Neural cell (in vitro differentiated cells): ENCODE results near the gene TTC32. TPM values are rescaled to one million over a fixed set of nuclear protein-coding genes. Genes with fewer than 3 reads are reported as not detected.
"Not testable (repeated sequence)": the region's sequence is repeated elsewhere in the genome, so short reads cannot be mapped to it uniquely, and the experiment has no call there.

Experiments
- H2AFZ ChIP-seq: fragments of 200-600, 300-800 bp; sonication (generic), shearing (Covaris generic); 2 replicates; pipeline ENCODE4 v1.6.0; 2014; ENCODE audit warnings: low read depth, mild to moderate bottlenecking, antibody characterized with exemption, low read length, moderate library complexity
- H3F3A ChIP-seq: fragments of 200-600 bp; shearing (Covaris generic); 2 replicates; pipeline ENCODE4 v1.6.1; 2016; ENCODE audit warnings: mild to moderate bottlenecking, moderate library complexity, mixed read lengths, antibody characterized with exemption, low read length; ENCODE audit not compliant: insufficient read depth, poor library complexity, severe bottlenecking
- H3K27ac ChIP-seq: fragments of 200-600, 300-800 bp; sonication (generic), shearing (Covaris generic); 2 replicates; pipeline ENCODE4 v1.5.1; 2014; ENCODE audit warnings: mild to moderate bottlenecking, low read length, moderate library complexity
- H3K27me3 ChIP-seq: fragments of 300-800, 200-600 bp; sonication (generic), shearing (Covaris generic); 2 replicates; pipeline ENCODE4 v1.6.0; 2014; ENCODE audit warnings: mild to moderate bottlenecking, low read depth, low read length, moderate library complexity; ENCODE audit not compliant: insufficient read depth
- H3K36me3 ChIP-seq: fragments of 300-800, 200-600 bp; sonication (generic), shearing (Covaris generic); 2 replicates; pipeline ENCODE4 v1.5.1; 2014; ENCODE audit warnings: mild to moderate bottlenecking, antibody characterized with exemption, low read length, moderate library complexity; ENCODE audit not compliant: insufficient read depth
- H3K4me2 ChIP-seq: fragments of 300-800, 200-600 bp; sonication (generic), shearing (Covaris generic); 2 replicates; pipeline ENCODE4 v1.6.0; 2014; ENCODE audit warnings: mild to moderate bottlenecking, low read length
- H3K4me3 ChIP-seq: fragments of 300-800, 200-600 bp; sonication (generic), shearing (Covaris generic); 2 replicates; pipeline ENCODE4 v1.5.1; 2014; ENCODE audit warnings: mild to moderate bottlenecking, low read length, moderate library complexity
- H3K79me2 ChIP-seq: fragments of 200-600 bp; shearing (Covaris generic); replicated peaks from 2 replicates; pipeline ENCODE4 v1.6.0; 2014; ENCODE audit warnings: mild to moderate bottlenecking, low read length, moderate library complexity; ENCODE audit not compliant: insufficient read depth
- H3K9ac ChIP-seq: fragments of 300-800, 200-600 bp; sonication (generic), shearing (Covaris generic); 2 replicates; pipeline ENCODE4 v1.6.1; 2016; ENCODE audit warnings: mild to moderate bottlenecking, low read length, mixed read lengths
- H3K9me2 ChIP-seq: fragments of 200-600 bp; shearing (Covaris generic); 2 replicates; pipeline ENCODE4 v1.6.1; 2016; ENCODE audit warnings: mild to moderate bottlenecking, low read length, mixed read lengths; ENCODE audit not compliant: insufficient read depth
- H3K9me3 ChIP-seq: fragments of 200-600, 300-800 bp; sonication (generic), shearing (Covaris generic); 2 replicates; pipeline ENCODE4 v1.6.1; 2016; ENCODE audit warnings: mild to moderate bottlenecking, mixed run types, low read length, moderate library complexity, mixed read lengths
- H4K20me1 ChIP-seq: fragments of 200-600 bp; shearing (Covaris generic); 2 replicates; pipeline ENCODE4 v1.6.1; 2016; ENCODE audit warnings: mild to moderate bottlenecking, mixed run types; ENCODE audit not compliant: insufficient read depth
- CTCF ChIP-seq: fragments of 450-650 bp; IDR thresholded peaks from 2 replicates; pipeline ENCODE4 v1.5.1; 2014; ENCODE audit warnings: antibody characterized with exemption, mild to moderate bottlenecking, moderate library complexity; ENCODE audit not compliant: poor library complexity, severe bottlenecking
- EP300 ChIP-seq: fragments of 450-650 bp; conservative IDR thresholded peaks from 2 replicates; pipeline ENCODE4 v1.6.1; 2014; ENCODE audit warnings: antibody characterized with exemption, mild to moderate bottlenecking, moderate library complexity; ENCODE audit not compliant: poor library complexity, severe bottlenecking
- EZH2 ChIP-seq: fragments of 200-600, 300-800 bp; shearing (Covaris generic), sonication (generic); IDR thresholded peaks from 2 replicates; pipeline ENCODE4 v1.6.1; 2014; ENCODE audit warnings: antibody characterized with exemption, low read length, borderline replicate concordance, mild to moderate bottlenecking; ENCODE audit not compliant: insufficient read depth, poor library complexity, severe bottlenecking
- MXI1 ChIP-seq: fragments of 450-650 bp; conservative IDR thresholded peaks from 2 replicates; pipeline ENCODE4 v1.6.1; 2014; ENCODE audit warnings: antibody characterized with exemption, mild to moderate bottlenecking; ENCODE audit not compliant: poor library complexity, severe bottlenecking
- POLR2AphosphoS5 ChIP-seq: IDR thresholded peaks from 2 replicates; pipeline ENCODE4 v1.6.1; 2012
- RAD21 ChIP-seq: fragments of 450-650 bp; conservative IDR thresholded peaks from 2 replicates; pipeline ENCODE4 v1.6.1; 2014; ENCODE audit warnings: antibody characterized with exemption, mild to moderate bottlenecking, moderate library complexity
- REST ChIP-seq: IDR thresholded peaks from 2 replicates; pipeline ENCODE4 v1.6.1; 2012; ENCODE audit warnings: borderline replicate concordance
- SMC3 ChIP-seq: fragments of 450-650 bp; conservative IDR thresholded peaks from 2 replicates; pipeline ENCODE4 v1.6.1; 2014; ENCODE audit warnings: antibody characterized with exemption, mild to moderate bottlenecking, moderate library complexity; ENCODE audit not compliant: poor library complexity
- TAF1 ChIP-seq: IDR thresholded peaks from 2 replicates; pipeline ENCODE4 v1.6.1; 2012; ENCODE audit warnings: low read depth
- polyA plus RNA-seq: library from polyadenylated mRNA; depleted of rRNA; stranded (reverse); fragments of >200 nt; gene quantifications from 2 replicates; pipeline ENCODE4 v1.2.3, GENCODE V29; 2014

TTC32 gene
- polyA plus RNA-seq, 1 donor from 2014 or later: 106 TPM

- Histone ChIP-seq H3K9me2 (no peaks in the 10 kb centered on the region), H3K9me3 (no peaks in the 10 kb centered on the region)
Observed at GRCh38 chr2:19929226-19929625, 27.4 kb upstream of the TTC32 start.

GRCh38 chr2:19927816-19928215, 26.0 kb upstream of the TTC32 start:
- not testable (repeated sequence) for H3K9ac ChIP-seq, H3K9me2 ChIP-seq, H4K20me1 ChIP-seq, H3K27me3 ChIP-seq, H3K79me2 ChIP-seq, H3K4me3 ChIP-seq, H2AFZ ChIP-seq, H3K9me3 ChIP-seq, H3K4me2 ChIP-seq, H3K27ac ChIP-seq, H3K36me3 ChIP-seq, H3F3A ChIP-seq

More at GRCh38 chr2:19929226-19929625, 27.4 kb upstream of the TTC32 start:
- Histone ChIP-seq H3K27ac (no peak overlapping the region), H3K4me2 (no peak overlapping the region), H3K36me3 (no peaks in the 10 kb centered on the region), H4K20me1 (no peaks in the 10 kb centered on the region), H3K27me3 (no peaks in the 10 kb centered on the region), H3K4me3 (no peak overlapping the region), H2AFZ (no peak overlapping the region), H3K79me2 (no peaks in the 10 kb centered on the region), H3F3A (no peaks in the 10 kb centered on the region), H3K9ac (no peak overlapping the region)
- TF ChIP-seq CTCF: no peak
- TF ChIP-seq EP300: no peak
- no peak for TF ChIP-seq REST
- no peak for TF ChIP-seq POLR2AphosphoS5
- TF ChIP-seq SMC3: no peak
- TF ChIP-seq EZH2: no peak
- TF ChIP-seq RAD21: no peak
- TF ChIP-seq MXI1: no peak
- TF ChIP-seq TAF1: no peak

- not testable (repeated sequence) for H3K9me3 ChIP-seq, H3K36me3 ChIP-seq, H3K9me2 ChIP-seq, H2AFZ ChIP-seq, H3K9ac ChIP-seq, H3F3A ChIP-seq, H4K20me1 ChIP-seq, H3K4me3 ChIP-seq, H3K79me2 ChIP-seq, H3K4me2 ChIP-seq, H3K27ac ChIP-seq, H3K27me3 ChIP-seq
Observed at GRCh38 chr2:19924526-19924925, 22.7 kb upstream of the TTC32 start.

GRCh38 chr2:19922188-19922587, 20.4 kb upstream of the TTC32 start:
- not testable (repeated sequence) for H2AFZ ChIP-seq, H4K20me1 ChIP-seq, H3K4me2 ChIP-seq, H3F3A ChIP-seq, H3K36me3 ChIP-seq, H3K27ac ChIP-seq, H3K79me2 ChIP-seq, H3K4me3 ChIP-seq, H3K9me2 ChIP-seq, H3K27me3 ChIP-seq, H3K9ac ChIP-seq, H3K9me3 ChIP-seq
